GM12878 (cell line): ENCODE results near the gene PTPRQ.

Experiments used
- ATF3 ChIP-seq: IDR thresholded peaks from 2 replicates; pipeline ENCODE4 v1.6.1; 2011; ENCODE audit warnings: low read depth, mild to moderate bottlenecking, low read length, moderate library complexity, borderline replicate concordance; ENCODE audit errors: extremely low read depth
- BCLAF1 ChIP-seq: fragments of 450-650 bp; IDR thresholded peaks from 2 replicates; pipeline ENCODE4 v1.6.1; 2017; ENCODE audit warnings: antibody characterized with exemption, mild to moderate bottlenecking, moderate library complexity
- BRCA1 ChIP-seq: IDR thresholded peaks from 2 replicates; pipeline ENCODE4 v1.6.1; 2011; ENCODE audit warnings: low read depth, low read length, improper control_type of control experiment
- CBX3 ChIP-seq: fragments of 200-600 bp; sonication (generic); IDR thresholded peaks from 2 replicates; pipeline ENCODE4 v1.6.1; 2016; ENCODE audit warnings: low read depth, borderline replicate concordance
- EED ChIP-seq: sonication (generic); IDR thresholded peaks from 2 replicates; pipeline ENCODE4 v1.6.1; 2016; ENCODE audit warnings: antibody characterized with exemption, low read depth
- ELK1 ChIP-seq: IDR thresholded peaks from 2 replicates; pipeline ENCODE4 v1.6.1; 2012; ENCODE audit warnings: low read depth, low read length, improper control_type of control experiment
- GABPA ChIP-seq: IDR thresholded peaks from 2 replicates; pipeline ENCODE4 v1.6.1; 2014; ENCODE audit warnings: antibody characterized with exemption, low read depth, mild to moderate bottlenecking, inconsistent platforms
- JUND ChIP-seq: IDR thresholded peaks from 2 replicates; pipeline ENCODE4 v1.6.1; 2012; ENCODE audit warnings: low read depth, mild to moderate bottlenecking, low read length, improper control_type of control experiment, moderate library complexity
- MLLT1 ChIP-seq: fragments of 450-650 bp; IDR thresholded peaks from 2 replicates; pipeline ENCODE4 v1.6.1; 2016; ENCODE audit warnings: mild to moderate bottlenecking
- PBX3 ChIP-seq: IDR thresholded peaks from 2 replicates; pipeline ENCODE4 v1.6.1; 2011; ENCODE audit warnings: mild to moderate bottlenecking, low read depth, low read length, moderate library complexity; ENCODE audit not compliant: insufficient replicate concordance
- POLR2A ChIP-seq: IDR thresholded peaks from 2 replicates; pipeline ENCODE4 v1.6.1; 2011; ENCODE audit warnings: low read depth, mild to moderate bottlenecking, low read length
- POLR2AphosphoS2 ChIP-seq: IDR thresholded peaks from 2 replicates; pipeline ENCODE4 v1.6.1; 2011; ENCODE audit warnings: low read depth, mild to moderate bottlenecking, low read length, improper control_type of control experiment, moderate library complexity
- TF ChIP-seq, protein P1 (sequence below), 3 experiments: IDR thresholded peaks in 2 of 3; conservative IDR thresholded peaks in 1 of 3; 2 replicates each; pipeline ENCODE4 v1.5.1; 2011; ENCODE audit warnings: low read depth in 3 of 3, low read length in 3 of 3, mild to moderate bottlenecking in 3 of 3, control low read depth in 2 of 3, moderate library complexity in 2 of 3, inconsistent platforms in 1 of 3, mixed read lengths in 1 of 3; ENCODE audit not compliant: control insufficient read depth in 2 of 3, insufficient read depth in 1 of 3; ENCODE audit errors: extremely low read depth in 1 of 3
- TF ChIP-seq, protein P2 (sequence below): IDR thresholded peaks from 2 replicates; pipeline ENCODE4 v1.6.1; 2011; ENCODE audit warnings: borderline replicate concordance, low read depth, mild to moderate bottlenecking, moderate library complexity, low read length; ENCODE audit not compliant: insufficient read depth, poor library complexity, severe bottlenecking

DNA sequence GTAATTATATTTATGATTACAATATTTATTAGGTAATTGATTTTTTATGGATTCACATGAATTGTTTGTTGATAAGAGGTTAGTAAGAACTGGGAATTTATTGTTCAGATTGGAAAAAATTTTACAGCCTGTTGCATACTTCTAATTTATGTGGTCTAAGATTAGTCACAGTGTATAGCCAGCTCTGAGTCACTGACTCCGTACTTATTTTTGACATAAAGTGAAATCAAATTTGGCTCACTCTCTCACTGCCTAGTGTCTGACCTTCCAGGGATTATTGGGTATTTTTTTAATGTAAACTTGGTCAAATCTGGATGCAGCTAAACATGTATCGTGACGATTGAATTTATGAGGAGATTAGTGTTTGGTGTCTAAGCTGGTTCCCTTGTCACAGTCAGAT is 109.3 kb downstream of the PTPRQ start:
- TF ChIP-seq POLR2AphosphoS2 (no peak), EED (no peak), MLLT1 (no peak), CBX3 (no peak), PBX3 (no peak), BRCA1 (no peak), ATF3 (no peak), ELK1 (no peak), BCLAF1 (no peak), JUND (no peak), GABPA (no peak), POLR2A (no peak)
- TF ChIP-seq, protein P1, sequence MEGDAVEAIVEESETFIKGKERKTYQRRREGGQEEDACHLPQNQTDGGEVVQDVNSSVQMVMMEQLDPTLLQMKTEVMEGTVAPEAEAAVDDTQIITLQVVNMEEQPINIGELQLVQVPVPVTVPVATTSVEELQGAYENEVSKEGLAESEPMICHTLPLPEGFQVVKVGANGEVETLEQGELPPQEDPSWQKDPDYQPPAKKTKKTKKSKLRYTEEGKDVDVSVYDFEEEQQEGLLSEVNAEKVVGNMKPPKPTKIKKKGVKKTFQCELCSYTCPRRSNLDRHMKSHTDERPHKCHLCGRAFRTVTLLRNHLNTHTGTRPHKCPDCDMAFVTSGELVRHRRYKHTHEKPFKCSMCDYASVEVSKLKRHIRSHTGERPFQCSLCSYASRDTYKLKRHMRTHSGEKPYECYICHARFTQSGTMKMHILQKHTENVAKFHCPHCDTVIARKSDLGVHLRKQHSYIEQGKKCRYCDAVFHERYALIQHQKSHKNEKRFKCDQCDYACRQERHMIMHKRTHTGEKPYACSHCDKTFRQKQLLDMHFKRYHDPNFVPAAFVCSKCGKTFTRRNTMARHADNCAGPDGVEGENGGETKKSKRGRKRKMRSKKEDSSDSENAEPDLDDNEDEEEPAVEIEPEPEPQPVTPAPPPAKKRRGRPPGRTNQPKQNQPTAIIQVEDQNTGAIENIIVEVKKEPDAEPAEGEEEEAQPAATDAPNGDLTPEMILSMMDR (IDR thresholded peaks at IDR 0.05 in 2 of 3, conservative IDR thresholded peaks at IDR 0.05 in 1 of 3; ENCODE audit: control insufficient read depth in 2 of 3, extremely low read depth in 1 of 3, insufficient read depth in 1 of 3, low read depth in 3 of 3, low read length in 3 of 3): no peak
- TF ChIP-seq, protein P2, sequence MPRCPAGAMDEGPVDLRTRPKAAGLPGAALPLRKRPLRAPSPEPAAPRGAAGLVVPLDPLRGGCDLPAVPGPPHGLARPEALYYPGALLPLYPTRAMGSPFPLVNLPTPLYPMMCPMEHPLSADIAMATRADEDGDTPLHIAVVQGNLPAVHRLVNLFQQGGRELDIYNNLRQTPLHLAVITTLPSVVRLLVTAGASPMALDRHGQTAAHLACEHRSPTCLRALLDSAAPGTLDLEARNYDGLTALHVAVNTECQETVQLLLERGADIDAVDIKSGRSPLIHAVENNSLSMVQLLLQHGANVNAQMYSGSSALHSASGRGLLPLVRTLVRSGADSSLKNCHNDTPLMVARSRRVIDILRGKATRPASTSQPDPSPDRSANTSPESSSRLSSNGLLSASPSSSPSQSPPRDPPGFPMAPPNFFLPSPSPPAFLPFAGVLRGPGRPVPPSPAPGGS: no peak
